ENCODE measurements around the gene ARMC6. TPM values are rescaled to one million over a fixed set of nuclear protein-coding genes. Genes with fewer than 3 reads are reported as not detected.

ARMC6 gene
- total RNA-seq, 6 experiments from 2014 or later = 30.2 to 41.7 (median 32.5) TPM

GRCh38 chr19:18995804-18996241 lies 37.6 kb upstream of the ARMC6 start:
- H3K36me3 Mint-ChIP-seq (ENCODE audit: low read depth) = peaks cover 22% of the 10 kb centered on the region
- H3K4me3 Mint-ChIP-seq = no peak overlapping the region
- H3K4me1 Mint-ChIP-seq (ENCODE audit: low read depth) = peaks cover 28% of the 10 kb centered on the region
- no peaks in the 10 kb centered on the region for H3K9me3 Mint-ChIP-seq
- peak; percentile 88 for DNase-seq
- H3K27ac Mint-ChIP-seq = peak overlapping the region; percentile 68
- TF ChIP-seq CTCF (IDR thresholded peaks at IDR 0.05) = peak; percentile 76
- peaks cover 14% of the 10 kb centered on the region for H3K27me3 Mint-ChIP-seq (ENCODE audit: insufficient read depth)

DNA sequence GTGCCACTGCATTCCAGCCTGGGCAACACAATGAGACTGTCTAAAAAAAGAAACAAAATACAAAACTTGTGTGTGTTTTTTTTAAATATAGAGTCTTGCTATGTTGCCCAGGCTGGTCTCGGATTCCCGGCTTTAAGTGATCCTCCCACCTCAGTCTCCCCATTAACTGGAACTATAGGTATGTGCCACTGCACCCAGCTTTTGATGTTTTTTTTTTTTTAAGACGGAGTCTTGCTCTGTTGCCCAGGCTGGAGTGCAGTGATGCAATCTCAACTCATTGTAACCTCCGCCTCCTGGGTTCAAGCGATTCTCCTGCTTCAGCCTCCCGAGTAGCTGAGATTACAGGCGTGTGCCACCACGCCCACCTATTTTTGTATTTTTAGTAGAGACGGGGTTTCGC lies 37.1 kb upstream of the ARMC6 start:
- DNase-seq = no peak
- Mint-ChIP-seq H3K27ac (no peak overlapping the region), H3K27me3 (ENCODE audit: insufficient read depth) (peaks cover 14% of the 10 kb centered on the region), H3K9me3 (no peaks in the 10 kb centered on the region), H3K4me1 (ENCODE audit: low read depth) (peaks cover 28% of the 10 kb centered on the region), H3K4me3 (no peak overlapping the region), H3K36me3 (ENCODE audit: low read depth) (peaks cover 21% of the 10 kb centered on the region)
- TF ChIP-seq CTCF (IDR thresholded peaks at IDR 0.05) = no peak

DNA sequence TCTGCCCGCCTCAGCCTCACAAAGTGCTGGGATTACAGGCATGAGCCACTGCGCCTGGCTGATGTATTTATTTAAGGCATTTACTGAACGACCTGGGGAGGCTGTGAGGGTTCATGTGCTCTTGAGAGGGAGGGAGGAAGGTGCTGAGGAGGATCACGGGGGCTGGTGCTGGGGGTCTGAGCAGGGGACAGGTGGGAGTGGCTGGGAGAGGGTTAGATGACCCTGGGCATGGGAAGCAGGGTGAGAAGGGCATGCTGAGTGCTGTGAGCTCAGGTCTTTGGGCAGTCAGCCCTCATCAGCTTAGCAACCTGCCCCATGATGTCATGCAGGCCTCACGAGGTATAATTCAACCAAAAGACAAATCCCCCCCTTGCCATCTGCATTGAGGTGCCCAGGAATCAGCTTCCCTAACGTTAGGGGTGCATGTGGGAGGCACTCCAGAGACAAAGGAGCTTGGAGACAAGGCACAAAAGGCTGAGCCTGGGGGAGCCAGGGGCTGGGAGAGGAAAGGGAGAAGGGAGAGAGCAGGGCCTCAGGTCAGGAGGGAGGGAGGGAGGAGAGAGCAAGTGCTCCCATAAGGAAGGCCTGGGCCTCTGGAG lies 36.5 kb upstream of the ARMC6 start:
- Mint-ChIP-seq H3K4me1 (ENCODE audit: low read depth) (peaks cover 28% of the 10 kb centered on the region), H3K9me3 (no peaks in the 10 kb centered on the region), H3K27ac (peak overlapping the region; percentile 56), H3K36me3 (ENCODE audit: low read depth) (peaks cover 26% of the 10 kb centered on the region), H3K4me3 (no peak overlapping the region), H3K27me3 (ENCODE audit: insufficient read depth) (peaks cover 14% of the 10 kb centered on the region)
- DNase-seq = no peak
- no peak for TF ChIP-seq CTCF (IDR thresholded peaks at IDR 0.05)

- Mint-ChIP-seq H3K4me1 (ENCODE audit: low read depth) (peaks cover 28% of the 10 kb centered on the region), H3K27ac (peak overlapping the region; percentile 6; the same call in 1 of the 2 replicates), H3K27me3 (ENCODE audit: insufficient read depth) (peaks cover 13% of the 10 kb centered on the region), H3K36me3 (ENCODE audit: low read depth) (peaks cover 32% of the 10 kb centered on the region), H3K9me3 (no peaks in the 10 kb centered on the region), H3K4me3 (no peak overlapping the region)
- no peak for DNase-seq
- TF ChIP-seq CTCF (IDR thresholded peaks at IDR 0.05) = no peak
Observed at GRCh38 chr19:18998276-18998675, 35.1 kb upstream of the ARMC6 start.

GRCh38 chr19:18999016-18999758 lies 34.2 kb upstream of the ARMC6 start:
- Mint-ChIP-seq H3K27me3 (ENCODE audit: insufficient read depth) (peaks cover 10% of the 10 kb centered on the region), H3K9me3 (no peaks in the 10 kb centered on the region), H3K27ac (peak overlapping the region; percentile 10; the same call in 1 of the 2 replicates), H3K36me3 (ENCODE audit: low read depth) (peaks cover 27% of the 10 kb centered on the region), H3K4me3 (no peak overlapping the region), H3K4me1 (ENCODE audit: low read depth) (peaks cover 28% of the 10 kb centered on the region)
- no peak for DNase-seq
- no peak for TF ChIP-seq CTCF (IDR thresholded peaks at IDR 0.05)

Measured in HFFc6 (cell line).